ENCODE results near the gene CDKL1. TPM values are rescaled to one million over a fixed set of nuclear protein-coding genes. Genes with fewer than 3 reads are reported as not detected.
A peak's percentile ranks its signal among the peaks of the same experiment; 100 is the strongest.

CDKL1 gene
- total RNA-seq, 1 donor from 2014 or later = 5.4 TPM

DNA sequence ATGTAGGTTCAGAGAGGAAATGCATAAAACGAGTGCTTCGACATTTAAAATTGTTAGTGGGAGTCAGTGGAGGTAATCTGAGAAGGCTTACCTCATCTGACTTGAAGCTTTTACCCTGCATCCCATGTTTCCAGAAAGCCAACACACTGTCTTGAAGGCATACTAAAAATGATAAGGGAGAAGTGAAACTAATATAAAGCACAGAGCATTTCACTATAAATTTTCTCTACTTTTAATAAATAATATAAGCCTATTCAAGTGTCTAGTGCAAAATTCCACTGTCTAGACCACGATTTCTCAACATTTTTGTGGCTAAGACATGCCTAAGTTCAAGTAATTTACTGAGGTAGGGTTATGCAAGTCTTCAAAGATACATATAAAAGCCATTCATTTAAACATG lies 29.1 kb upstream of the CDKL1 start:
- H3K4me2 ChIP-seq (ENCODE audit: low read length) = no peak overlapping the region
- Mint-ChIP-seq H3K36me3 (ENCODE audit: low read depth, unreplicated experiment) (peaks cover 3% of the 10 kb centered on the region), H3K27me3 (ENCODE audit: low read depth, unreplicated experiment) (no peaks in the 10 kb centered on the region), H3K4me3 (ENCODE audit: unreplicated experiment) (no peak overlapping the region), H3K4me1 (ENCODE audit: low read depth, unreplicated experiment) (peaks cover 11% of the 10 kb centered on the region), H3K27ac (ENCODE audit: unreplicated experiment) (peak overlapping the region; percentile 86), H3K9me3 (ENCODE audit: unreplicated experiment) (no peaks in the 10 kb centered on the region)
- no peak overlapping the region for H2AFZ ChIP-seq (ENCODE audit: low read depth, low read length)
- peak overlapping the region; percentile 41 for H3K9ac ChIP-seq (ENCODE audit: low read length)
- no peaks in the 10 kb centered on the region for H3K27me3 ChIP-seq (ENCODE audit: insufficient read depth, low read length)
- peaks cover 29% of the 10 kb centered on the region for H3K36me3 ChIP-seq (ENCODE audit: insufficient read depth, low read length)
- TF ChIP-seq, protein P1, sequence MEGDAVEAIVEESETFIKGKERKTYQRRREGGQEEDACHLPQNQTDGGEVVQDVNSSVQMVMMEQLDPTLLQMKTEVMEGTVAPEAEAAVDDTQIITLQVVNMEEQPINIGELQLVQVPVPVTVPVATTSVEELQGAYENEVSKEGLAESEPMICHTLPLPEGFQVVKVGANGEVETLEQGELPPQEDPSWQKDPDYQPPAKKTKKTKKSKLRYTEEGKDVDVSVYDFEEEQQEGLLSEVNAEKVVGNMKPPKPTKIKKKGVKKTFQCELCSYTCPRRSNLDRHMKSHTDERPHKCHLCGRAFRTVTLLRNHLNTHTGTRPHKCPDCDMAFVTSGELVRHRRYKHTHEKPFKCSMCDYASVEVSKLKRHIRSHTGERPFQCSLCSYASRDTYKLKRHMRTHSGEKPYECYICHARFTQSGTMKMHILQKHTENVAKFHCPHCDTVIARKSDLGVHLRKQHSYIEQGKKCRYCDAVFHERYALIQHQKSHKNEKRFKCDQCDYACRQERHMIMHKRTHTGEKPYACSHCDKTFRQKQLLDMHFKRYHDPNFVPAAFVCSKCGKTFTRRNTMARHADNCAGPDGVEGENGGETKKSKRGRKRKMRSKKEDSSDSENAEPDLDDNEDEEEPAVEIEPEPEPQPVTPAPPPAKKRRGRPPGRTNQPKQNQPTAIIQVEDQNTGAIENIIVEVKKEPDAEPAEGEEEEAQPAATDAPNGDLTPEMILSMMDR (IDR thresholded peaks at IDR 0.05; ENCODE audit: insufficient read depth, low read depth, low read length) = no peak
- TF ChIP-seq EZH2 (IDR thresholded peaks at IDR 0.05; ENCODE audit: insufficient read depth, low read length) = no peak
- peak overlapping the region; percentile 51 for H3K27ac ChIP-seq (ENCODE audit: low read depth, low read length)
- H3K4me3 ChIP-seq (ENCODE audit: insufficient read depth, low read depth, low read length) = no peak overlapping the region
- DNase-seq (ENCODE audit: low read depth) (peak; percentile 88), FAIRE-seq (no peak)
- H3K4me1 ChIP-seq (ENCODE audit: insufficient read depth, low read length) = peaks cover 4% of the 10 kb centered on the region
- H3K9me3 ChIP-seq (ENCODE audit: insufficient read depth, low read depth, low read length) = no peaks in the 10 kb centered on the region
- H3K79me2 ChIP-seq (ENCODE audit: insufficient read depth, low read length) = no peaks in the 10 kb centered on the region
- H4K20me1 ChIP-seq (ENCODE audit: insufficient read depth, low read length) = no peaks in the 10 kb centered on the region

DNA sequence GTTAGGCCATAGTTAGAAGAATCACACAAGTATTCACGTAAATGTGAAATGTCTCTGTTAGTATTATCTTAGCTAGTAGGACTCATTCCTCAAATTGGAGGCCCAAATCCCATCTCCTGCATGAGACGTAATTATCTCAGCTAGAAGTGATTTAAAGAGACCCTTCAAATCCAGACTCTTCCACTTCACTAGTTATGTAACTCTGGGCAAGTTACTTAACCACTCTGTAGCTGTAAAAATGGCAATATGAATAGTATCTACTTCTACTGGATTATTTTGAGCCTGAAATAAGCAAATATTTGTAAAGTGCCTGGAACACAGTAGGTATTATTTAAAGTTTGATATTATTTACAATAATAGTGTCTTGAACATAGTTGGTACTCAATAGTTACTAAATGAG lies 28.4 kb upstream of the CDKL1 start:
- Mint-ChIP-seq H3K4me3 (ENCODE audit: unreplicated experiment) (no peak overlapping the region), H3K36me3 (ENCODE audit: low read depth, unreplicated experiment) (peaks cover 3% of the 10 kb centered on the region), H3K27me3 (ENCODE audit: low read depth, unreplicated experiment) (no peaks in the 10 kb centered on the region), H3K4me1 (ENCODE audit: low read depth, unreplicated experiment) (peaks cover 6% of the 10 kb centered on the region), H3K9me3 (ENCODE audit: unreplicated experiment) (no peaks in the 10 kb centered on the region), H3K27ac (ENCODE audit: unreplicated experiment) (no peak overlapping the region)
- no peak for TF ChIP-seq EZH2 (IDR thresholded peaks at IDR 0.05; ENCODE audit: insufficient read depth, low read length)
- TF ChIP-seq, protein P1 (IDR thresholded peaks at IDR 0.05; ENCODE audit: insufficient read depth, low read depth, low read length) = no peak
- Histone ChIP-seq H3K79me2 (ENCODE audit: insufficient read depth, low read length) (no peaks in the 10 kb centered on the region), H4K20me1 (ENCODE audit: insufficient read depth, low read length) (no peaks in the 10 kb centered on the region), H3K4me2 (ENCODE audit: low read length) (no peak overlapping the region), H3K36me3 (ENCODE audit: insufficient read depth, low read length) (peaks cover 31% of the 10 kb centered on the region), H3K27ac (ENCODE audit: low read depth, low read length) (no peak overlapping the region), H3K27me3 (ENCODE audit: insufficient read depth, low read length) (no peaks in the 10 kb centered on the region), H3K9ac (ENCODE audit: low read length) (no peak overlapping the region), H2AFZ (ENCODE audit: low read depth, low read length) (no peak overlapping the region), H3K4me3 (ENCODE audit: insufficient read depth, low read depth, low read length) (no peak overlapping the region), H3K4me1 (ENCODE audit: insufficient read depth, low read length) (peaks cover 4% of the 10 kb centered on the region), H3K9me3 (ENCODE audit: insufficient read depth, low read depth, low read length) (no peaks in the 10 kb centered on the region)
- DNase-seq (ENCODE audit: low read depth) (no peak), FAIRE-seq (no peak)

DNA sequence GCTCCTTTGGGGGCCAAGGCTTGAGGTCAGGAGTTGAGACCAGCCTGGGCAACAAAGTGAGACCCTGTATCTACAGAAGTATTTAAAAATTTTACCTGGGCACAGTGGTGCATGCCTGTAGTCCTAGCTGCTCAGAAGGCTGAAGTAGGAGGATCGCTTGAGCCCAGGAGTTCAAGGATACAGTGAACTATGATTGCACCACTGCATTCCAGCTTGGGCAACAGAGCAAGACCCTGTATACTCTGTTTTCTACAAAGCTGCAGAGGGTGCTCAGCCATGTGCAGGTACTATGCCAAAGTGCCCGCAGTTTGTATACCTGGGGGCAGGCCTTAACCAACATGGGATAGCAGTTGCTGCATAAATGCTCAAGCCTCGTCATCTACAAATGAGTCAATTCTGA lies 26.8 kb upstream of the CDKL1 start:
- H3K27me3 ChIP-seq (ENCODE audit: insufficient read depth, low read length) = no peaks in the 10 kb centered on the region
- H3K36me3 ChIP-seq (ENCODE audit: insufficient read depth, low read length) = peaks cover 34% of the 10 kb centered on the region
- Mint-ChIP-seq H3K27ac (ENCODE audit: unreplicated experiment) (no peak overlapping the region), H3K9me3 (ENCODE audit: unreplicated experiment) (no peaks in the 10 kb centered on the region), H3K36me3 (ENCODE audit: low read depth, unreplicated experiment) (peaks cover 3% of the 10 kb centered on the region), H3K27me3 (ENCODE audit: low read depth, unreplicated experiment) (no peaks in the 10 kb centered on the region), H3K4me1 (ENCODE audit: low read depth, unreplicated experiment) (peaks cover 3% of the 10 kb centered on the region), H3K4me3 (ENCODE audit: unreplicated experiment) (no peak overlapping the region)
- no peaks in the 10 kb centered on the region for H3K79me2 ChIP-seq (ENCODE audit: insufficient read depth, low read length)
- H3K4me1 ChIP-seq (ENCODE audit: insufficient read depth, low read length) = peaks cover 4% of the 10 kb centered on the region
- no peak overlapping the region for H3K4me3 ChIP-seq (ENCODE audit: insufficient read depth, low read depth, low read length)
- H2AFZ ChIP-seq (ENCODE audit: low read depth, low read length) = no peak overlapping the region
- H3K9me3 ChIP-seq (ENCODE audit: insufficient read depth, low read depth, low read length) = no peaks in the 10 kb centered on the region
- DNase-seq (ENCODE audit: low read depth) (no peak), FAIRE-seq (no peak)
- no peak overlapping the region for H3K4me2 ChIP-seq (ENCODE audit: low read length)
- no peak overlapping the region for H3K27ac ChIP-seq (ENCODE audit: low read depth, low read length)
- H4K20me1 ChIP-seq (ENCODE audit: insufficient read depth, low read length) = no peaks in the 10 kb centered on the region
- H3K9ac ChIP-seq (ENCODE audit: low read length) = no peak overlapping the region
- no peak for TF ChIP-seq EZH2 (IDR thresholded peaks at IDR 0.05; ENCODE audit: insufficient read depth, low read length)
- TF ChIP-seq, protein P1 (IDR thresholded peaks at IDR 0.05; ENCODE audit: insufficient read depth, low read depth, low read length) = no peak

Data from astrocyte (in vitro differentiated cells and primary cell).